Measurements from ENCODE around the gene PRDM11.

Gene PRDM11

DNA sequence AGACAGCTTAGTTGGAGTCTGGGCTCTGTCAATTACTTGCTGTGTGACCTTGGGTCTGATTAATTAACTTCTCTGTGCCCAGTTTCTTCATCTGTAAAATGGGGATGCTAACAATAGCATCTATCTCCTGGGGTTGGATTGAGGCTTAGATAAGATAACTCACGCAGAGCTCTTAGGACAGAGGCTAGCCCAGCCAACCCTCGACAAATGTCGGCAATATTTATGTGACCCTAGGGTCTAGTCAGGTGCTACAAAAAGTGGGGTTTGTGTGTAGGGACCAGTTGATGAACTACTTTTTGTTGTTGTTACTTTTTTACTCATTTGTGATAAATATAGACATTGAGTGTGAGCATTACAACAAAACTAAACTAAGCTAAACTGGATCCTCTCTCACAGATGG, 117.3 kb downstream of the PRDM11 start:
- Mint-ChIP-seq H3K4me1 (no peaks in the 10 kb centered on the region), H3K27ac (no peak overlapping the region), H3K27me3 (peaks cover 52 to 60% of the 10 kb centered on the region in 2 donors), H3K4me3 (no peak overlapping the region), H3K9me3 (peaks cover 0 to 1% of the 10 kb centered on the region in 2 donors), H3K36me3 (no peaks in the 10 kb centered on the region)
- DNase-seq (no peak), ATAC-seq (replicated peaks) (no peak)

DNA sequence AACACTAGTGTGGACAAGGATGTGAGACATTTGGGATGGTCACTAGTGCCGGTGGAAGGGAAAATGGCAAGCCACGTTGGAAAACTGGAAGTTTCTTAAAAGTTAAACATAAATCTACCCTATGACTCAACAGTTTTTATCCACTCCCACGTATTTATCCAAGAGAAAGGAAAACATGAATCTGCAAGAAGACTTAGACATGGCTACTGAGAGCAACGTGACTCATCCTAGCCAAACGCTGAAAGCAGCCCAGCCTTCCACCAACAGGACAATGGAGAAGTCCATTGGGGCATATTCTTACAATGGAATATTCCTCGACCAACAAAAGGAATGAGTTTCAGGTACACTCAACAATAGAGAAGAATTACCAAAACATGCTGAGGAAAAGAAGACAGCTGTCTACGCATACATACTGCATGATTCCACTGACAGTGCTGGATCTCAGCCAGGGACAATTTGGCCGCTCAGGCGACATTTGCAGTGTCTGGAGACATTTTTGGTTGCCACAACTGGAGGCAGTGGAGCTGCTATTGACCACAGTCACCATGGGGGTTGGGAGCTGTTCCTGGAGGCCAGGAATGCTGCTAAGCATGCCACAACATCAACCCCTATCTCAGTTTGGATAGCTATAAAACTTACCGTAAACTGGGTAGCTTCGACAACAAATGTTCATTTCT, 118.5 kb downstream of the PRDM11 start:
- Mint-ChIP-seq H3K27me3 (peaks cover 51 to 55% of the 10 kb centered on the region in 2 donors), H3K27ac (no peak overlapping the region)

GRCh38 chr11:45265969-45266675, 119.7 kb downstream of the PRDM11 start:
- no peaks in the 10 kb centered on the region for H3K36me3 Mint-ChIP-seq
- no peak overlapping the region for H3K4me3 Mint-ChIP-seq
- ATAC-seq (replicated peaks) (no peak), DNase-seq (no peak)
- H3K27ac Mint-ChIP-seq = no peak overlapping the region
- peaks cover 42 to 50% of the 10 kb centered on the region in 2 donors for H3K27me3 Mint-ChIP-seq
- no peaks in the 10 kb centered on the region for H3K4me1 Mint-ChIP-seq
- peaks cover under 1 to 1% of the 10 kb centered on the region in 2 donors for H3K9me3 Mint-ChIP-seq

More for the DNA sequence above, 118.5 kb downstream of the PRDM11 start:
- Mint-ChIP-seq H3K36me3 (no peaks in the 10 kb centered on the region), H3K4me3 (no peak overlapping the region), H3K9me3 (peaks cover 0 to 1% of the 10 kb centered on the region in 2 donors), H3K4me1 (no peaks in the 10 kb centered on the region)
- ATAC-seq (replicated peaks) (no peak), DNase-seq (no peak)

GRCh38 chr11:45266676-45267020, 120.2 kb downstream of the PRDM11 start:
- H3K9me3 Mint-ChIP-seq = peaks cover 4 to 6% of the 10 kb centered on the region in 2 donors
- H3K27ac Mint-ChIP-seq = no peak overlapping the region
- DNase-seq (no peak), ATAC-seq (replicated peaks) (no peak)
- H3K27me3 Mint-ChIP-seq = peaks cover 46 to 52% of the 10 kb centered on the region in 2 donors
- no peak overlapping the region for H3K4me3 Mint-ChIP-seq
- no peaks in the 10 kb centered on the region for H3K36me3 Mint-ChIP-seq
- no peaks in the 10 kb centered on the region for H3K4me1 Mint-ChIP-seq

DNA sequence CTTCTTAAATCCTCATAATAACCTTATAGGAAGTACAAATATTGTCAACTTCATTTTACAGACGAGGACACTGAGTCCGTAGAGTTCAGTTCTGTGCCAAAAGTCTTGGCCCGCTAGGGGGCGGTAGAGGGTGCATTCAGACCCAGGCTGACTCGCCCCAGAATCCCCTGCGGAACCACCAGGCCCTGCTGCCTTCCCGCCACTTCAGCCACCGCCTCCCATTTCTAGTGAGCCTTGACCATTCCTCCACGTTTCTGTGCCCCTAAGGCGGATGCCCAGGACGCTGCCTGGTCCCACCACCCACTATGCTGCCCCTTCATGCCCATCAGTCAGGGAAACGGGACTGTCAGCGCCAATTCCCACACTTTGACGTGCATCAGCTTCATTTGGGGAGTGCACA, 120.6 kb downstream of the PRDM11 start:
- Mint-ChIP-seq H3K9me3 (peaks cover 4 to 6% of the 10 kb centered on the region in 2 donors), H3K4me3 (no peak overlapping the region), H3K27me3 (peaks cover 44 to 54% of the 10 kb centered on the region in 2 donors), H3K36me3 (no peaks in the 10 kb centered on the region), H3K27ac (no peak overlapping the region), H3K4me1 (no peaks in the 10 kb centered on the region)
- no peak for DNase-seq
- no peak for ATAC-seq (replicated peaks)

GRCh38 chr11:45267652-45268299, 121.3 kb downstream of the PRDM11 start:
- no peak for DNase-seq
- ATAC-seq (replicated peaks) = no peak
- H3K4me1 Mint-ChIP-seq = no peaks in the 10 kb centered on the region
- H3K27ac Mint-ChIP-seq = no peak overlapping the region
- H3K27me3 Mint-ChIP-seq = peaks cover 43 to 57% of the 10 kb centered on the region in 2 donors
- H3K9me3 Mint-ChIP-seq = peaks cover 4 to 6% of the 10 kb centered on the region in 2 donors
- no peak overlapping the region for H3K4me3 Mint-ChIP-seq
- H3K36me3 Mint-ChIP-seq = no peaks in the 10 kb centered on the region

GRCh38 chr11:45269678-45270077, 123.2 kb downstream of the PRDM11 start:
- no peaks in the 10 kb centered on the region for H3K4me1 Mint-ChIP-seq
- peaks cover 48 to 54% of the 10 kb centered on the region in 2 donors for H3K27me3 Mint-ChIP-seq
- no peaks in the 10 kb centered on the region for H3K36me3 Mint-ChIP-seq
- ATAC-seq (replicated peaks) (no peak), DNase-seq (no peak)
- no peak overlapping the region for H3K27ac Mint-ChIP-seq
- H3K9me3 Mint-ChIP-seq = peaks cover 4 to 5% of the 10 kb centered on the region in 2 donors
- no peak overlapping the region for H3K4me3 Mint-ChIP-seq

DNA sequence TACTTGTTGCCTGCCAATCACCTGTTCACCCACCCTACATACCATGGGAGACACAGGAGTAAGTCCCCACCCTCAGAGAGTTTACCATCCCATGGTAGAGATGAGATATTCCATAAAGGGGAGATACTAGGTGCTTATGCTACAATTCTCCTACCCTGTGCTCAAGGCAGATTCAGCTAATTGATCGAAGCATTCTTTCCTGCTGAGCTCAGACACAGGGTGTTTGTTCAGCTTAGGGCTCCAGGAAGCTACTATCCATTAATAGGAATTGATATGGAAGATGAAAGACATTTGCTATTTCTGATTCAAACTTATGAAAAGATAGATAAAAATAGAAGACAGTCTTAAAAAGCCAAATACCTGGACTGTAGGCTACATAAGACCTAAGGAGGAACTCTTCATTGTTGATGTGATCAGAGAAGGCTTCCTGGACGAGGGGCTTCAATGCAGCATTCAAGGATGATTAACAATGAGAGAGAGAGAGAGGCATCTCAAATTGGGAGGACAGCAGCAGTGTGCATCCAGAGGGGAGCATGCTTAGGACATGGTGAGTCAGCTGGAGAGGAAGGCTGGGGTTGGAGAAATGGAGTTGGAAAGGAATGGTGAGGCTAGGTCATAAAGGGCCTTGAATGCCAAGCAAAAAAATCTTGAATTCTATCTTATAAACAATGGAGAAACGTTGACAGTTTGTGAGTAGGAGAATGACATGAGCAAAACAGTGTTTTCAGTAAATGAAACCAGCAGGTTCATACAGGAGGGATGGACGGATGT, 124.7 kb downstream of the PRDM11 start:
- no peak overlapping the region for H3K27ac Mint-ChIP-seq
- no peak for ATAC-seq (replicated peaks)

GRCh38 chr11:45272701-45273100, 126.3 kb downstream of the PRDM11 start:
- no peak overlapping the region for H3K27ac Mint-ChIP-seq
- DNase-seq (no peak), ATAC-seq (replicated peaks) (no peak)
- no peaks in the 10 kb centered on the region for H3K36me3 Mint-ChIP-seq
- peaks cover 4 to 8% of the 10 kb centered on the region in 2 donors for H3K9me3 Mint-ChIP-seq
- H3K4me1 Mint-ChIP-seq = no peaks in the 10 kb centered on the region
- no peak overlapping the region for H3K4me3 Mint-ChIP-seq
- H3K27me3 Mint-ChIP-seq = peaks cover 50 to 55% of the 10 kb centered on the region in 2 donors

More for the DNA sequence above, 124.7 kb downstream of the PRDM11 start:
- peaks cover 4 to 7% of the 10 kb centered on the region in 2 donors for H3K9me3 Mint-ChIP-seq
- no peaks in the 10 kb centered on the region for H3K4me1 Mint-ChIP-seq
- no peak for DNase-seq
- peaks cover 55 to 57% of the 10 kb centered on the region in 2 donors for H3K27me3 Mint-ChIP-seq
- H3K4me3 Mint-ChIP-seq = no peak overlapping the region
- H3K36me3 Mint-ChIP-seq = no peaks in the 10 kb centered on the region

- Mint-ChIP-seq H3K36me3 (no peaks in the 10 kb centered on the region), H3K4me1 (no peaks in the 10 kb centered on the region), H3K4me3 (no peak overlapping the region), H3K27me3 (peaks cover 47 to 58% of the 10 kb centered on the region in 2 donors), H3K9me3 (peaks cover 4 to 8% of the 10 kb centered on the region in 2 donors), H3K27ac (no peak overlapping the region)
- ATAC-seq (replicated peaks) (no peak), DNase-seq (no peak)
Observed at GRCh38 chr11:45273509-45273908, 127.1 kb downstream of the PRDM11 start.

DNA sequence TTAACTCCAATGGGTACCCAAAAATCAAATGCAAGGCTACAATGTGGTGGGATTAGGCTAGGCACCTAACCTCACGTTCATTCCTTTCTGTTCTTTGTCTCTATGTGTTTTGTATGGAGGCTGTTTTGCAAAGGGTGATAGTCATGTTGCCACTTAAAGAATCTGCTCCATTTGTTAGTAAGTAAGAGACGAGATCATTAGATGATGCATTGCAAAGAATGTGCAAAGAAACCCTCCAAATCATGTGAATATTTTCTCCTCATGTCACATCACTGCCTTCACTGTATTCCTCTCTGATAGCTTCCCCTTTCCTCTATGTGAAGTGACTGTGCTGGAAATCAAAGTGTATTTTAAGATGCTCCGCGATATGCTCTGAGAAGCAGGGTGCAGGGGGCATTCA, 127.8 kb downstream of the PRDM11 start:
- Mint-ChIP-seq H3K4me1 (no peaks in the 10 kb centered on the region), H3K9me3 (peaks cover 4 to 8% of the 10 kb centered on the region in 2 donors), H3K36me3 (no peaks in the 10 kb centered on the region), H3K27ac (no peak overlapping the region), H3K27me3 (peaks cover 40 to 53% of the 10 kb centered on the region in 2 donors), H3K4me3 (no peak overlapping the region)
- ATAC-seq (replicated peaks) (no peak), DNase-seq (no peak)

- DNase-seq = no peak
- H3K36me3 Mint-ChIP-seq = no peaks in the 10 kb centered on the region
- no peaks in the 10 kb centered on the region for H3K4me1 Mint-ChIP-seq
- no peak overlapping the region for H3K27ac Mint-ChIP-seq
- peaks cover 42 to 56% of the 10 kb centered on the region in 2 donors for H3K27me3 Mint-ChIP-seq
- peaks cover 10 to 15% of the 10 kb centered on the region in 2 donors for H3K9me3 Mint-ChIP-seq
- ATAC-seq (replicated peaks) = no peak
- H3K4me3 Mint-ChIP-seq = no peak overlapping the region
Observed at GRCh38 chr11:45275828-45276227, 129.4 kb downstream of the PRDM11 start.

DNA sequence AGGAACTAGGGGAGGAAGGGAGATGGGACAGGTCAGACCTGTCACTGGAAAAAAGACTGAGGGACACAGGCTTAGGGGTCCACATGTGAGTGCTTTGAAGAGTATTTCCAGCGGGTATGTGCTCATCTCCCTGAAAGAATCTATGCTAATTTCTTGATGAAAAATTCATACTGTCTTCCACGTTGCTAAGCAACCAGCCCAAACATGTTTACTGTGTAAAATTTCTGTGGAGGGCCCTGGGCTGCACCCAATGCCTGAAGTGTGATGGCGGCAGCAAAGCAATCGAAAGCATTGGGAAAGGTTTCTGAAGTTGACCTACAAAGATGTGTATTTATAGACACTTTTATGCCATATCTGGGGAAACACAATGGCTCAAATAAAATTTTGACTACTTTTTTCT, 132.3 kb downstream of the PRDM11 start:
- H3K27me3 Mint-ChIP-seq = peaks cover 33 to 43% of the 10 kb centered on the region in 2 donors
- H3K36me3 Mint-ChIP-seq = no peaks in the 10 kb centered on the region
- peaks cover 6 to 10% of the 10 kb centered on the region in 2 donors for H3K9me3 Mint-ChIP-seq
- no peak for DNase-seq
- H3K4me3 Mint-ChIP-seq = no peak overlapping the region
- ATAC-seq (replicated peaks) = no peak
- H3K4me1 Mint-ChIP-seq = no peaks in the 10 kb centered on the region
- H3K27ac Mint-ChIP-seq = no peak overlapping the region

- DNase-seq (no peak), ATAC-seq (replicated peaks) (no peak)
- Mint-ChIP-seq H3K4me3 (no peak overlapping the region), H3K27me3 (peaks cover 36 to 52% of the 10 kb centered on the region in 2 donors), H3K4me1 (no peaks in the 10 kb centered on the region), H3K36me3 (no peaks in the 10 kb centered on the region), H3K9me3 (peaks cover 6 to 10% of the 10 kb centered on the region in 2 donors), H3K27ac (no peak overlapping the region)
Observed at GRCh38 chr11:45279645-45280044, 133.2 kb downstream of the PRDM11 start.
